Gastrocnemius medialis (tissue), 4 donors: ENCODE data around the gene ZNF423. TPM values are rescaled to one million over a fixed set of nuclear protein-coding genes. Genes with fewer than 3 reads are reported as not detected.

ENCODE experiments used
- ATAC-seq, 2 donors: fragments of 150-250 bp; one replicate each; pipeline ENCODE4 v1.9.1; 2016
- DNase-seq, 2 donors: peaks; one replicate each; pipeline ENCODE4 v3.0.0-alpha.2; 2019
- H3K27ac ChIP-seq, 4 donors: fragments of 200-600 bp; sonication (generic); 1 replicate in 1 of 4; 2 replicates in 3 of 4; pipeline ENCODE4 v1.5.1; 2016 to 2018; ENCODE audit warnings: mild to moderate bottlenecking in 2 of 4, moderate library complexity in 1 of 4
- H3K27me3 ChIP-seq, 3 donors: fragments of 200-600 bp; sonication (generic) in 2 of 3; 1 replicate in 1 of 3; 2 replicates in 2 of 3; pipeline versions ENCODE4 v1.5.1 to v1.6.0; 2016 to 2019; ENCODE audit warnings: mild to moderate bottlenecking in 1 of 3, moderate library complexity in 1 of 3
- H3K36me3 ChIP-seq, 2 donors: fragments of 200-600 bp; sonication (generic) in 1 of 2; one replicate each; pipeline ENCODE4 v1.5.1; 2017 to 2018
- H3K4me1 ChIP-seq, 2 donors: fragments of 200-600 bp; sonication (generic) in 1 of 2; one replicate each; pipeline ENCODE4 v1.5.1; 2016 to 2017; ENCODE audit warnings: mild to moderate bottlenecking in 2 of 2
- H3K4me3 ChIP-seq, 4 donors: fragments of 200-600 bp; sonication (generic) in 3 of 4; 1 replicate in 1 of 4; 2 replicates in 3 of 4; pipeline ENCODE4 v1.5.1; 2016 to 2019; ENCODE audit warnings: mild to moderate bottlenecking in 2 of 4
- H3K9me3 ChIP-seq, 3 donors: fragments of 200-600 bp; sonication (generic) in 2 of 3; 1 replicate in 1 of 3; 2 replicates in 2 of 3; pipeline ENCODE4 v1.5.1; 2016 to 2019
- CTCF ChIP-seq, 5 experiments: fragments of 450-650 bp in 3 of 5; fragments of 200-600 bp in 2 of 5; sonication (generic) in 2 of 5; IDR thresholded peaks in 4 of 5; conservative IDR thresholded peaks in 1 of 5; 1 replicate in 4 of 5; 2 replicates in 1 of 5; pipeline ENCODE4 v1.5.1; 2016 to 2019; ENCODE audit warnings: antibody characterized with exemption in 5 of 5, mild to moderate bottlenecking in 3 of 5, moderate library complexity in 3 of 5
- POLR2A ChIP-seq, 2 donors: fragments of 450-650 bp; IDR thresholded peaks; one replicate each; pipeline ENCODE4 v1.6.1; 2017; ENCODE audit warnings: antibody characterized with exemption in 2 of 2, mild to moderate bottlenecking in 2 of 2, moderate library complexity in 2 of 2
- in situ Hi-C, 4 donors: fragments of 200-750 bp; cut with MboI; loops; one replicate each; pipeline versions ENCODE4 v1.15.0 to v1.8.0; 2017; ENCODE audit warnings: low sequenced_read_pairs in 4 of 4
- intact Hi-C: fragments of 100-400 bp; cut with DNase I; formaldehyde crosslinking; loops from one replicate; pipeline ENCODE4 v1.15.1; 2023; ENCODE audit warnings: low total_unique reads
- total RNA-seq, 4 donors: library from RNA; depleted of rRNA; stranded (reverse); fragments of >200 nt; gene quantifications; one replicate each; pipeline versions ENCODE4 v1.1.0 to v1.2.3, GENCODE V29; 2016

The ZNF423 gene
- total RNA-seq, 4 donors from 2014 or later, result 8.4 to 15.8 (median 12.5) TPM

- DNase-seq (no peak), ATAC-seq (no peak)
Measured at GRCh38 chr16:49464093-49464492, 391.8 kb downstream of the ZNF423 start.

GRCh38 chr16:49463529-49463928 lies 392.4 kb downstream of the ZNF423 start:
- DNase-seq, result no peak
- Histone ChIP-seq H3K36me3 (no peaks in the 10 kb centered on the region), H3K4me1 (no peaks in the 10 kb centered on the region), H3K4me3 (no peak overlapping the region), H3K9me3 (no peaks in the 10 kb centered on the region), H3K27me3 (peaks cover 0 to 13% (median 0%) of the 10 kb centered on the region in 3 donors), H3K27ac (no peak overlapping the region)
- TF ChIP-seq POLR2A (IDR thresholded peaks at IDR 0.05) (no peak), CTCF (IDR thresholded peaks at IDR 0.05 in 4 of 5, conservative IDR thresholded peaks at IDR 0.05 in 1 of 5) (no peak)
- no peak for ATAC-seq
- intact Hi-C loops, result no loop called here
- in situ Hi-C loops, result no loop called here

More at GRCh38 chr16:49464093-49464492, 391.8 kb downstream of the ZNF423 start:
- H3K4me1 ChIP-seq, result no peaks in the 10 kb centered on the region
- H3K4me3 ChIP-seq, result no peak overlapping the region
- H3K27me3 ChIP-seq, result peaks cover 0 to 13% (median 0%) of the 10 kb centered on the region in 3 donors
- H3K36me3 ChIP-seq, result no peaks in the 10 kb centered on the region
- H3K9me3 ChIP-seq, result no peaks in the 10 kb centered on the region
- TF ChIP-seq CTCF (IDR thresholded peaks at IDR 0.05 in 4 of 5, conservative IDR thresholded peaks at IDR 0.05 in 1 of 5) (no peak), POLR2A (IDR thresholded peaks at IDR 0.05) (no peak)
- intact Hi-C loops (no loop called here), in situ Hi-C loops (no loop called here)
- H3K27ac ChIP-seq, result no peak overlapping the region

- no peak for TF ChIP-seq POLR2A (IDR thresholded peaks at IDR 0.05)
Measured at GRCh38 chr16:49462989-49463371, 392.9 kb downstream of the ZNF423 start.

GRCh38 chr16:49462362-49462988 lies 393.4 kb downstream of the ZNF423 start:
- no peak for DNase-seq
- H3K27me3 ChIP-seq, result peaks cover 0 to 13% (median 0%) of the 10 kb centered on the region in 3 donors
- in situ Hi-C loops, result no loop called here

More at GRCh38 chr16:49462989-49463371, 392.9 kb downstream of the ZNF423 start:
- H3K4me1 ChIP-seq, result no peaks in the 10 kb centered on the region
- H3K4me3 ChIP-seq, result no peak overlapping the region
- no peaks in the 10 kb centered on the region for H3K9me3 ChIP-seq
- ATAC-seq (no peak), DNase-seq (no peak)
- no peaks in the 10 kb centered on the region for H3K36me3 ChIP-seq
- intact Hi-C loops, result no loop called here
- no peak overlapping the region for H3K27ac ChIP-seq
- in situ Hi-C loops, result no loop called here
- peaks cover 0 to 13% (median 0%) of the 10 kb centered on the region in 3 donors for H3K27me3 ChIP-seq

GRCh38 chr16:49461517-49461951 lies 394.4 kb downstream of the ZNF423 start:
- ATAC-seq, result no peak
- H3K4me3 ChIP-seq, result no peak overlapping the region
- H3K27ac ChIP-seq, result no peak overlapping the region
- H3K9me3 ChIP-seq, result no peaks in the 10 kb centered on the region
- no peaks in the 10 kb centered on the region for H3K4me1 ChIP-seq
- in situ Hi-C loops, result no loop called here
- DNase-seq, result no peak
- TF ChIP-seq POLR2A (IDR thresholded peaks at IDR 0.05) (no peak), CTCF (IDR thresholded peaks at IDR 0.05 in 4 of 5, conservative IDR thresholded peaks at IDR 0.05 in 1 of 5) (no peak)
- no peaks in the 10 kb centered on the region for H3K36me3 ChIP-seq
- peaks cover 0 to 13% (median 0%) of the 10 kb centered on the region in 3 donors for H3K27me3 ChIP-seq
- intact Hi-C loops, result no loop called here

More at GRCh38 chr16:49462362-49462988, 393.4 kb downstream of the ZNF423 start:
- no peak for ATAC-seq
- intact Hi-C loops, result no loop called here
- H3K4me1 ChIP-seq, result no peaks in the 10 kb centered on the region
- H3K27ac ChIP-seq, result no peak overlapping the region
- no peaks in the 10 kb centered on the region for H3K36me3 ChIP-seq
- H3K9me3 ChIP-seq, result no peaks in the 10 kb centered on the region
- no peak overlapping the region for H3K4me3 ChIP-seq
- TF ChIP-seq CTCF (IDR thresholded peaks at IDR 0.05 in 4 of 5, conservative IDR thresholded peaks at IDR 0.05 in 1 of 5), result no peak
- TF ChIP-seq POLR2A (IDR thresholded peaks at IDR 0.05), result no peak
